Measurements from ENCODE around the gene CAMTA1. TPM values are rescaled to one million over a fixed set of nuclear protein-coding genes. Genes with fewer than 3 reads are reported as not detected.
A peak's percentile ranks its signal among the peaks of the same experiment; 100 is the strongest.

CAMTA1 gene
- total and polyA plus RNA-seq, 2 experiments from 2014 or later: 213 to 341 TPM

DNA sequence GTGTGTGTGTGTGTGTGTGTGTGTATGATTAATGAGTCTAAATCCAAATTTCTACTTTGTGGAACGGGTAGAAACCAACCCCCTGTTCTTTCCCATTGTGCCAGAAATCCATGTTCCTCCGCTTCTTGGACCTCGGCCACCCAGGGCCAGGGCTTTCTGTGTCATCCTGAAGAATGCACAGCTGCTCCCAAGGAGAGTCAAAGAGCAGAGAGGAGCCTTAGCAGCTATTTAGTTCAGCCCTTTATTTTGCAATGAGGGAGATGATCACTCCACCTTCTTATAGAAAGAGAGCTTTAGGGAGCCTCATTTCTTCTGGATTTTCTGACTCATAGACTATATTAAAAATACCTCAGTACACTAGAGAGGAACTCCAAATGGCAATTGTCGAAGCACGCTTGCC lies 496.6 kb downstream of the CAMTA1 start:
- no peaks in the 10 kb centered on the region for H3K27me3 ChIP-seq
- no peaks in the 10 kb centered on the region for H3K36me3 ChIP-seq
- H3K9me3 ChIP-seq (ENCODE audit: low read depth): no peaks in the 10 kb centered on the region
- DNase-seq (ENCODE audit: low read depth in 1 of 2, low spot score in 1 of 2): peak in 1 of 2 donors; percentile 69
- H3K4me1 ChIP-seq (ENCODE audit: low read depth): no peaks in the 10 kb centered on the region
- H3K4me3 ChIP-seq: no peak overlapping the region
- no peak overlapping the region for H3K27ac ChIP-seq
- TF ChIP-seq, protein P1, sequence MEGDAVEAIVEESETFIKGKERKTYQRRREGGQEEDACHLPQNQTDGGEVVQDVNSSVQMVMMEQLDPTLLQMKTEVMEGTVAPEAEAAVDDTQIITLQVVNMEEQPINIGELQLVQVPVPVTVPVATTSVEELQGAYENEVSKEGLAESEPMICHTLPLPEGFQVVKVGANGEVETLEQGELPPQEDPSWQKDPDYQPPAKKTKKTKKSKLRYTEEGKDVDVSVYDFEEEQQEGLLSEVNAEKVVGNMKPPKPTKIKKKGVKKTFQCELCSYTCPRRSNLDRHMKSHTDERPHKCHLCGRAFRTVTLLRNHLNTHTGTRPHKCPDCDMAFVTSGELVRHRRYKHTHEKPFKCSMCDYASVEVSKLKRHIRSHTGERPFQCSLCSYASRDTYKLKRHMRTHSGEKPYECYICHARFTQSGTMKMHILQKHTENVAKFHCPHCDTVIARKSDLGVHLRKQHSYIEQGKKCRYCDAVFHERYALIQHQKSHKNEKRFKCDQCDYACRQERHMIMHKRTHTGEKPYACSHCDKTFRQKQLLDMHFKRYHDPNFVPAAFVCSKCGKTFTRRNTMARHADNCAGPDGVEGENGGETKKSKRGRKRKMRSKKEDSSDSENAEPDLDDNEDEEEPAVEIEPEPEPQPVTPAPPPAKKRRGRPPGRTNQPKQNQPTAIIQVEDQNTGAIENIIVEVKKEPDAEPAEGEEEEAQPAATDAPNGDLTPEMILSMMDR (IDR thresholded peaks at IDR 0.05; ENCODE audit: low read depth, low read length): no peak

DNA sequence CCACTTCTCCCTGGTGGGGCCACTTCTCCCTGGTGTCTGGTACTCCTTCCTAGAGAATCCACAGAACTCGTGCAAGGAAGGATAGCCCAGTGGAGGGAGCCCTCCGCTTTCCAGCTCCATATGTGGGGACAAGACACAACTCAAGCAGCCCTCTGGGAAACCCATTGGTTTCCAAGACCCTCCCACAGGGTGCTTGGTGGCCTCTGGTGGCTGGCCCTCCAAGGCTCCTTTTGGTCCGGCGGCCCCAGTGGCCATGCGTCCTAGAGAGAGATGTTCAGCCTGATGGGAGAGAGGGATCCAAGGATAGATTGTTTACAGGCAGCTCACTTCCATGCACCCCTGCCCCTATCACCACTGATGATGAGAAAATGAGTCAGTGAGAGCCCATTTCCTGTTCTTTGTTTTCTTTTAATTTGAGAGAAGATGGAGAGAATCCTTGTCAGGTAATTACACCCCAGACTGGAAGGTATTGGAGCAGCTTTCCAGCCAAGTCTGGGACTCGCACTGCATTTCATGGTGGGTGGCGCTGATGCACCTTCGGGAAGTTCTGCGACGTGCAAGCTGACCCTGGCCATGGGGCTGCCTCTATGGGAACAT lies 499.7 kb downstream of the CAMTA1 start:
- Histone ChIP-seq H3K4me1 (ENCODE audit: low read depth) (no peaks in the 10 kb centered on the region), H3K9me3 (ENCODE audit: low read depth) (no peaks in the 10 kb centered on the region), H3K4me3 (no peak overlapping the region), H3K27me3 (no peaks in the 10 kb centered on the region), H3K36me3 (no peaks in the 10 kb centered on the region), H3K27ac (no peak overlapping the region)
- no peak for DNase-seq (ENCODE audit: low read depth in 1 of 2, low spot score in 1 of 2)
- TF ChIP-seq, protein P1 (IDR thresholded peaks at IDR 0.05; ENCODE audit: low read depth, low read length): no peak

DNA sequence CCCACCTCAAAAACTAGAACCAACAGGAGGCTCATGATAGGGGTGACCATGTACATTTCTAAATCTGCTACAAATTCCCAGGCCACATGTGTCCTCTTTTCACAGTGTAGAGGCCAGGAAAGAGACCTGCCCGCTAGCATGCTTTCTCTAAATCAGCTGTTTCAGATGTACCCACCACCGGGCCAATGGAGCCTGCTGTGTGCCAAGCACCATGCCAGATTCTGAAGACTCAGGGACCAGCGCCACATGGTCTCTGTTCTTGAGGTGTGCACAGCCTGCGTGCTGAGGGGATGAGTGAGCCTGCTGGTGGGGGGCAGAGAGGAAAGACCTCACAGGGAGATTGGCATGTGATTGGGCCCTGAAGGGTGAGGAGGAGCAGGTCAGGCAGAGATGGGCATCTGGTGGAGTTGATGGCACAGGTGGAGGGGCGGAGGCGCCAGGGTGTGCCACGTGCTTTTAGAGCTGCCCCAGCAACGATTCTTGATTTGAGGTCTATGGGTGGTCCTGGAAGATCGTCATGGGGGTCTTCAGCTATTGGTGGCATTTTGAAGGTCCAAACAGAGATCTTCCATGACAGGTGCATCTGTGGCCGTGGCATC lies 500.7 kb downstream of the CAMTA1 start:
- Histone ChIP-seq H3K36me3 (no peaks in the 10 kb centered on the region), H3K4me3 (no peak overlapping the region), H3K9me3 (ENCODE audit: low read depth) (no peaks in the 10 kb centered on the region), H3K27me3 (no peaks in the 10 kb centered on the region), H3K27ac (no peak overlapping the region), H3K4me1 (ENCODE audit: low read depth) (no peaks in the 10 kb centered on the region)
- TF ChIP-seq, protein P1 (IDR thresholded peaks at IDR 0.05; ENCODE audit: low read depth, low read length): no peak
- DNase-seq (ENCODE audit: low read depth in 1 of 2, low spot score in 1 of 2): no peak

DNA sequence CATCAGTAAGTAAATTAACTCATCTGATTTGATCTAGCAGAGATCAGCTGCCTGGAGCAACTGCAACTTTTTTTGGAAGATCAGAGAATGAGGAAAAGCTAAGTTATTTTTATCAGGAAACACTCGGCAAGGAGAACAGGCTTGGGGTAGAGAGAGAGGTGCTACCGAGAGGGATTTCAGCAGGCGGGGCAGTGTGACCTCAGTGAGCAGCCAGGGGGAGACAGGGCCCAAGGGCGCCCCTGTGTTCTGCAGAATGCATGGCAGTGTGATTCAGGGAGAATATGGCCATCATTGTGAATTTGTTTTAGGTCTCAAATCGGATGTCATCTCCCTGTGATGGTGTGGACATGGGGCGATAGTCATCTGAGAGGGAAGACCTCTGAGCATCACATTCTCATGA lies 501.8 kb downstream of the CAMTA1 start:
- Histone ChIP-seq H3K27ac (no peak overlapping the region), H3K27me3 (no peaks in the 10 kb centered on the region), H3K4me3 (no peak overlapping the region), H3K9me3 (ENCODE audit: low read depth) (no peaks in the 10 kb centered on the region), H3K36me3 (no peaks in the 10 kb centered on the region), H3K4me1 (ENCODE audit: low read depth) (peaks cover 5% of the 10 kb centered on the region)
- TF ChIP-seq, protein P1 (IDR thresholded peaks at IDR 0.05; ENCODE audit: low read depth, low read length): no peak
- DNase-seq (ENCODE audit: low read depth in 1 of 2, low spot score in 1 of 2): no peak

DNA sequence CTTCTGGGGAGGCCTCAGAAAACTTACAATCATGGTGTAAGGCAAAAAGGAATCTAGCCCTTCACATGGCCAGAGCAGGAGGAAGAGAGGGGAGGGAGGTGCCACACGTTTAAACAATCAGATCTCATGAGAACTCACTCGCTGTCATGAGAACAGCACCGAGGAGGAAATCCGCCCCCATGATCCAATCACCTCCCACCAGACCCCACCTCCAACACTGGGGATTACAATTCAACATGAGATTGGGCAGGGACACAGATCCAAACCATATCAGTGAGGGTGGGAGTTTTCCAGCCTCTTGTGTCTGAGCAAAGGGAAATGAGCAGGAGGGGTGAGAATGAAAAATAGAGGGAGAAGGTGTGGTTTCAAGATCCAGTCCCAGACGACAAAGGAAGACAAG lies 503.7 kb downstream of the CAMTA1 start:
- Histone ChIP-seq H3K9me3 (ENCODE audit: low read depth) (no peaks in the 10 kb centered on the region), H3K4me1 (ENCODE audit: low read depth) (peaks cover 5% of the 10 kb centered on the region), H3K27ac (no peak overlapping the region), H3K4me3 (no peak overlapping the region), H3K36me3 (no peaks in the 10 kb centered on the region), H3K27me3 (no peaks in the 10 kb centered on the region)
- no peak for DNase-seq (ENCODE audit: low read depth in 1 of 2, low spot score in 1 of 2)
- TF ChIP-seq, protein P1 (IDR thresholded peaks at IDR 0.05; ENCODE audit: low read depth, low read length): no peak

Data from cardiac muscle cell (in vitro differentiated cells and primary cell).